Right renal pelvis (tissue), 4 donors: ENCODE results near the gene PRSS48. TPM values are rescaled to one million over a fixed set of nuclear protein-coding genes. Genes with fewer than 3 reads are reported as not detected.

Experiments
- polyA plus RNA-seq, 4 donors: library from polyadenylated mRNA; unstranded; fragments of 120-200 nt; gene quantifications; one replicate each; pipeline ENCODE4 v1.2.1, GENCODE V29; 2013; ENCODE audit not compliant: insufficient read length in 4 of 4

PRSS48 gene
- polyA plus RNA-seq, 4 donors, result not detected

Other genes with a start within 250 kb of the PRSS48 start
- gene RPS3A, start 177.5 kb upstream of the PRSS48 start, polyA plus RNA-seq, result 1,000 to 10,000 TPM; 4,205 to 4,468 (median 4,329) TPM
- 10 to 100 TPM; 27.5 to 32.9 (median 29.4) TPM for gene SH3D19, start 48.4 kb downstream of the PRSS48 start, polyA plus RNA-seq
- gene FHIP1A, start 132.0 kb downstream of the PRSS48 start, polyA plus RNA-seq, result 1 to 10 TPM; 4.7 to 6.5 (median 5.8) TPM